ENCODE data around the gene KLHDC7B.

- TF ChIP-seq CTCF (IDR thresholded peaks at IDR 0.05; ENCODE audit: low read depth, low read length) (no peak), POLR2A (IDR thresholded peaks at IDR 0.05; ENCODE audit: extremely low read depth, insufficient read length) (no peak)
Measured at GRCh38 chr22:50523458-50523805, 22.3 kb upstream of the KLHDC7B start.

Measured in NB4 (cell line).